HG03521 (cell line): ENCODE data around the gene MYCN.

Experiments used
- ATAC-seq: cut with Tn5 transposase; IDR thresholded peaks from one replicate; pipeline ENCODE4 v1.9.1; 2021; ENCODE audit warnings: mild to moderate bottlenecking, moderate library complexity; ENCODE audit not compliant: unreplicated experiment

Gene MYCN

GRCh38 chr2:15992457-15993231 lies 52.3 kb downstream of the MYCN start:
- no peak for ATAC-seq

- no peak for ATAC-seq
Measured at GRCh38 chr2:15993232-15993610, 52.9 kb downstream of the MYCN start.

GRCh38 chr2:15993666-15994065 lies 53.3 kb downstream of the MYCN start:
- ATAC-seq = no peak

- no peak for ATAC-seq
Measured at GRCh38 chr2:15995603-15996002, 55.3 kb downstream of the MYCN start.
